Nephron progenitor cell (in vitro differentiated cells): ENCODE measurements around the gene F7.

Source experiments
- DNase-seq: peaks from one replicate; pipeline ENCODE4 v3.0.0; 2021
- H3K27ac Mint-ChIP-seq: 2 replicates; pipeline ENCODE4 v1.8.0; 2021; ENCODE audit warnings: mild to moderate bottlenecking, moderate library complexity, mixed read lengths
- H3K27me3 Mint-ChIP-seq: 2 replicates; pipeline ENCODE4 v1.8.0; 2021; ENCODE audit warnings: mild to moderate bottlenecking, low read depth, mixed read lengths; ENCODE audit not compliant: poor library complexity
- H3K36me3 Mint-ChIP-seq: 2 replicates; pipeline ENCODE4 v1.8.0; 2021; ENCODE audit warnings: low read depth, mixed read lengths
- H3K4me1 Mint-ChIP-seq: 2 replicates; pipeline ENCODE4 v1.8.0; 2021; ENCODE audit warnings: mixed read lengths
- H3K4me3 Mint-ChIP-seq: 2 replicates; pipeline ENCODE4 v1.8.0; 2021; ENCODE audit warnings: mild to moderate bottlenecking, moderate library complexity, mixed read lengths
- H3K9me3 Mint-ChIP-seq: 2 replicates; pipeline ENCODE4 v1.8.0; 2021; ENCODE audit warnings: mild to moderate bottlenecking, moderate library complexity, mixed read lengths
- TF ChIP-seq, protein P1 (sequence below): fragments of 200-600 bp; sonication (generic); IDR thresholded peaks from 2 replicates; pipeline ENCODE4 v1.5.0; 2021; ENCODE audit warnings: antibody characterized with exemption

F7 gene

DNA sequence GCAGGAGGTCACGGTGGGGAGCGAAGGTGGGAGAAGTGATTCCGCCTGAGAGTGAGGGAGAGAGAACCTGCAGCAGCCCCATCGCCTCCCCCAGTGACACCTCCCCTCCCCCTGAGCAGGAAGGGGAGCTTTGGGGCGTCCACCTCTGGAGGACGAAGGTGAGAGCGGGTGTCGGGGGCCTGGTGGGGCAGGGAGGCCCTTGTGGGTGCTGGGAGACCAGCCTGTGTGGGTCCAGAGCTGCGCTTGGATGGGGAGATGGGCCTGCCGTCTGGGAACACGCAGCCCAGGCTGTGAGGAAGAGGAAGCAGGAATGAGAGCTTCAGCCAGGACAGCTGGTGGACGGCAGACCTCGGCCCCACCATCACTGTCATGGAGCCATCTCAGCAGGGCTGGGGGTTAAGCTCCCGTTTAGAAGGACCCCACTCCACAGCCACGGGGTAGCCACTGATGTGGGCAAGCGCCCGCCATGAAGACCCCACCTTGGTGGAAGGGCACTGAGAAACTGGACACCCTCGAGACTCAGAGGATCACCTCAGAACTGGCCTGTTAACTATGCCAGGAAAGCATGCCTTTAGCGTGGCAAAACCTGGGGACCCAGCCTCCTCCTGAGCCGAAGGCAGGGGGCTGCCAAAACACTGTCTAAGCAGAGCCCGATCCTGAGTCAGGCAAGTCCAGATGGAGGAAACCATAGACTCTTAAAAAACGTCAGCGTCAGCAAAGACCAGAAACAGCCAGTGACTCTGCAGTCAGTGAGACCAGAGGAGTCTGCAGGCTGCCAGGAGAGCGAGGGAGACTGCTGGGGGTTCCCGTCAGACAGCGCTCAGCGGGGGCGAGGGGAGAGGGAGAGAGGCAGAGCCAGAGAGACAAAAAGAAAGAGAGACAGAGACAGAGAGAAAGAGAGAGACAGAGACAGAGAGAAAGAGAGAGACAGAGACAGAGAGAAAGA, 46.4 kb downstream of the F7 start:
- peaks cover 7% of the 10 kb centered on the region for H3K36me3 Mint-ChIP-seq
- no peak for DNase-seq
- peaks cover 19% of the 10 kb centered on the region for H3K9me3 Mint-ChIP-seq
- H3K27ac Mint-ChIP-seq, result no peak overlapping the region
- H3K4me1 Mint-ChIP-seq, result peaks cover 46% of the 10 kb centered on the region
- peaks cover 41% of the 10 kb centered on the region for H3K27me3 Mint-ChIP-seq
- TF ChIP-seq, protein P1, sequence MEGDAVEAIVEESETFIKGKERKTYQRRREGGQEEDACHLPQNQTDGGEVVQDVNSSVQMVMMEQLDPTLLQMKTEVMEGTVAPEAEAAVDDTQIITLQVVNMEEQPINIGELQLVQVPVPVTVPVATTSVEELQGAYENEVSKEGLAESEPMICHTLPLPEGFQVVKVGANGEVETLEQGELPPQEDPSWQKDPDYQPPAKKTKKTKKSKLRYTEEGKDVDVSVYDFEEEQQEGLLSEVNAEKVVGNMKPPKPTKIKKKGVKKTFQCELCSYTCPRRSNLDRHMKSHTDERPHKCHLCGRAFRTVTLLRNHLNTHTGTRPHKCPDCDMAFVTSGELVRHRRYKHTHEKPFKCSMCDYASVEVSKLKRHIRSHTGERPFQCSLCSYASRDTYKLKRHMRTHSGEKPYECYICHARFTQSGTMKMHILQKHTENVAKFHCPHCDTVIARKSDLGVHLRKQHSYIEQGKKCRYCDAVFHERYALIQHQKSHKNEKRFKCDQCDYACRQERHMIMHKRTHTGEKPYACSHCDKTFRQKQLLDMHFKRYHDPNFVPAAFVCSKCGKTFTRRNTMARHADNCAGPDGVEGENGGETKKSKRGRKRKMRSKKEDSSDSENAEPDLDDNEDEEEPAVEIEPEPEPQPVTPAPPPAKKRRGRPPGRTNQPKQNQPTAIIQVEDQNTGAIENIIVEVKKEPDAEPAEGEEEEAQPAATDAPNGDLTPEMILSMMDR, result no peak
- peak overlapping the region; percentile 82 for H3K4me3 Mint-ChIP-seq

- TF ChIP-seq, protein P1, result no peak
- DNase-seq, result no peak
- Mint-ChIP-seq H3K4me3 (peak overlapping the region; percentile 82), H3K9me3 (peaks cover 25% of the 10 kb centered on the region), H3K4me1 (peaks cover 52% of the 10 kb centered on the region), H3K27ac (no peak overlapping the region), H3K36me3 (peaks cover 13% of the 10 kb centered on the region), H3K27me3 (peaks cover 41% of the 10 kb centered on the region)
These were observed 47.0 kb downstream of the F7 start for GRCh38 chr13:113152691-113152983.

DNA sequence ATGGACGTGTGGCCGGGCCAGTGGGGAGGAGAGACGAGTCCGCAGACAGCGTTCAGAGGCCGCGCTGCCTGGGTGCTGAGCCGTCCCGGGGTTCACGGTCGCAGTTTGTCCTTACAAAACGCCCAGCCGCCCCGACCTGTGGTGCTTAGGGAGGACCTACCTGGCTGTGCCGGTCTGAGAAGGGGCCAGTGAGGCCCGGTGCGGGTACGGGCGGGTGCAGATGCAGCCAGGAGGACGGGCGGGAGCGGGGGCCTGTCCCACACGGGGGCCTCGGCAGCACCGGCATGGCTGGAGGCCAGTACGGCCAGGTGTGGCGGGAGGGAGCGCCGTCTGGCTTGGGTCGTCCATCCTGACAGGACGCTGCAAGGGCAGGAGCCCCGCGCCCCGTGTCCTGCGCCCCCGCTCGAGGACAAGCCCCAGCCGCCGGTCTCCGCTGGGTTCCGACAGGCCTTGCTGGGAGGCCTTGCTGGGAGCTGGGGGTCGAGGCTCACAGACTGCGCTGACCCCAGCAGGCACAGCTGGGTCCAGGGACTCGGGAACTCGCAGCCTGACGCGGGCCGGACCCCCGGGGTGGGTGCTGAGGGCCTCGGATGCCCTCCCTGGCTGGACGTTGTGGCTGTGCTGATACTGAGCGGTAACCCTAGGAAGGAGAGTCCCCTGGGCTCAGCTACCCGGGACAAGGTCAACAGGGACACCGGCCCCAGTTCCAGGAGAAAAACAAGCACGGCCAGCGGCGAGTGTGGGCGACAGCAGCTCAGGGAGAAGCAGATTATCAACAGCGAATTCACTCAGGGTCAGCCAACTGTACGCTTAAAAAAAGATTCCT, 47.6 kb downstream of the F7 start:
- Mint-ChIP-seq H3K27ac (no peak overlapping the region), H3K36me3 (peaks cover 13% of the 10 kb centered on the region), H3K4me3 (peak overlapping the region; percentile 82), H3K27me3 (peaks cover 41% of the 10 kb centered on the region), H3K4me1 (peaks cover 58% of the 10 kb centered on the region), H3K9me3 (peaks cover 28% of the 10 kb centered on the region)
- DNase-seq, result peak; percentile 48
- TF ChIP-seq, protein P1, result no peak

GRCh38 chr13:113153810-113154748, 48.5 kb downstream of the F7 start:
- peaks cover 67% of the 10 kb centered on the region for H3K4me1 Mint-ChIP-seq
- H3K4me3 Mint-ChIP-seq, result peak overlapping the region; percentile 74
- peaks cover 41% of the 10 kb centered on the region for H3K27me3 Mint-ChIP-seq
- DNase-seq, result peak; percentile 75
- peaks cover 13% of the 10 kb centered on the region for H3K36me3 Mint-ChIP-seq
- TF ChIP-seq, protein P1, result no peak
- H3K27ac Mint-ChIP-seq, result no peak overlapping the region
- peaks cover 28% of the 10 kb centered on the region for H3K9me3 Mint-ChIP-seq

DNA sequence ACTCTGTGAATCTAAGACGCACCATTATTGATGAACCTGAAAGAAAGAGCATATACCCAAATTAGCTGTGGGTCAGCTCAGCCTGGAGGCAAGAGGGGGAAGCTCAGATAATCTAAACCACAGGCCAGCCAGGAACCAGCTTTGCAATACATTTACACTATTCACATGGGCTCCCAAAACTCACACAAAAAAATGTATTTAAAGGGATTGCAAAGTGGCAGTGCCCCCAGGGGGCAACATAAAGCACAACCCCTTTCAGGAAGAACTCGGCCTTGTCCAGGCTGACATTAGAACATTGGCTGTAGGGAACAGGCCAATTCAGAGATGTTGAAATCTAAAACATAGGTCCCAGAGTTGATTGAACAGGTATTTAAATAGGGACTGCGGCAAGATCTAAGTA, 49.6 kb downstream of the F7 start:
- peaks cover 73% of the 10 kb centered on the region for H3K4me1 Mint-ChIP-seq
- peaks cover 13% of the 10 kb centered on the region for H3K36me3 Mint-ChIP-seq
- no peak for DNase-seq
- peaks cover 43% of the 10 kb centered on the region for H3K27me3 Mint-ChIP-seq
- H3K9me3 Mint-ChIP-seq, result peaks cover 28% of the 10 kb centered on the region
- TF ChIP-seq, protein P1, result no peak
- H3K27ac Mint-ChIP-seq, result no peak overlapping the region
- no peak overlapping the region for H3K4me3 Mint-ChIP-seq
